NCI-H510A treated with DMSO at 0.1 percent for 48 hours (cell line): ENCODE data around the gene FADS1.

Experiments
- DNase-seq: peaks from one replicate; lab custom pipeline; 2025; lab: John Stamatoyannopoulos, UW

The FADS1 gene

GRCh38 chr11:61760946-61761345 lies 55.9 kb downstream of the FADS1 start:
- no peak for DNase-seq

GRCh38 chr11:61757213-61757862 lies 59.5 kb downstream of the FADS1 start:
- no peak for DNase-seq

GRCh38 chr11:61756452-61757212 lies 60.2 kb downstream of the FADS1 start:
- DNase-seq = no peak

GRCh38 chr11:61756147-61756451 lies 60.7 kb downstream of the FADS1 start:
- DNase-seq = no peak

- no peak for DNase-seq
These were observed 62.0 kb downstream of the FADS1 start for GRCh38 chr11:61754534-61755482.

- no peak for DNase-seq
These were observed 63.1 kb downstream of the FADS1 start for GRCh38 chr11:61753672-61754071.

- no peak for DNase-seq
These were observed 63.8 kb downstream of the FADS1 start for GRCh38 chr11:61752925-61753521.

- DNase-seq = peak; percentile 26
These were observed 64.5 kb downstream of the FADS1 start, which contains the start of gene MYRF for GRCh38 chr11:61752117-61752924. MYRF (plus strand) TSS chr11:61752636; CDS start chr11:61752745, 109 bp downstream.

GRCh38 chr11:61751384-61751783 lies 65.4 kb downstream of the FADS1 start:
- no peak for DNase-seq

GRCh38 chr11:61750631-61751273 lies 66.1 kb downstream of the FADS1 start:
- no peak for DNase-seq
